COR-L47 (cell line): Measurements from ENCODE around the gene ZC3H10.
"Not testable (repeated sequence)": the region's sequence is repeated elsewhere in the genome, so short reads cannot be mapped to it uniquely, and the experiment has no call there.

ENCODE experiments used
- DNase-seq: peaks from one replicate; lab custom pipeline; 2025; lab: John Stamatoyannopoulos, UW

The ZC3H10 gene

GRCh38 chr12:56154818-56155217 is 36.8 kb downstream of the ZC3H10 start:
- no peak for DNase-seq

GRCh38 chr12:56155256-56155845 is 37.3 kb downstream of the ZC3H10 start:
- DNase-seq: no peak

GRCh38 chr12:56156464-56157200 is 38.6 kb downstream of the ZC3H10 start:
- not testable (repeated sequence) for DNase-seq

GRCh38 chr12:56157201-56158028 is 39.3 kb downstream of the ZC3H10 start:
- peak; percentile 88 for DNase-seq

GRCh38 chr12:56158029-56158925 is 40.2 kb downstream of the ZC3H10 start, which contains the start of gene MYL6:
TSS of gene MYL6 (plus strand) at chr12:56158359. CDS start at chr12:56158402, 43 bp downstream.
- DNase-seq: peak; percentile 99

- no peak for DNase-seq
These were observed 40.9 kb downstream of the ZC3H10 start for GRCh38 chr12:56158926-56159461.

GRCh38 chr12:56159482-56160192 is 41.6 kb downstream of the ZC3H10 start:
- no peak for DNase-seq

- DNase-seq: no peak
These were observed 42.2 kb downstream of the ZC3H10 start for GRCh38 chr12:56160193-56160763.

- no peak for DNase-seq
These were observed 43.0 kb downstream of the ZC3H10 start for GRCh38 chr12:56160894-56161689.

GRCh38 chr12:56161690-56162351 is 43.8 kb downstream of the ZC3H10 start:
- no peak for DNase-seq

- no peak for DNase-seq
These were observed 44.6 kb downstream of the ZC3H10 start for GRCh38 chr12:56162468-56163290.

GRCh38 chr12:56163533-56164344 is 45.7 kb downstream of the ZC3H10 start:
- no peak for DNase-seq

- DNase-seq: no peak
These were observed 46.3 kb downstream of the ZC3H10 start for GRCh38 chr12:56164345-56164729.

- DNase-seq: no peak
These were observed 47.3 kb downstream of the ZC3H10 start for GRCh38 chr12:56165369-56165768.

GRCh38 chr12:56169229-56169759 is 51.2 kb downstream of the ZC3H10 start:
- no peak for DNase-seq

GRCh38 chr12:56172839-56173238 is 54.8 kb downstream of the ZC3H10 start:
- DNase-seq: no peak
